A673 (cell line): Measurements from ENCODE around the gene GAK. TPM values are rescaled to one million over a fixed set of nuclear protein-coding genes. Genes with fewer than 3 reads are reported as not detected.

Source experiments
- BruUV-seq: library from RNA; stranded (reverse); fragments of 400-500 nt; replicated peaks from 2 replicates; lab custom pipeline; 2021; lab: Mats Ljungman, UMichigan
- CTCF ChIA-PET: fragments of 300-600 bp; sonication (Branson Sonifier 250); formaldehyde crosslinking; loops from one replicate; lab custom pipeline; 2022; ENCODE audit warnings: antibody characterized with exemption; lab: Charles Lee
- POLR2A ChIA-PET: fragments of 300-600 bp; sonication (Branson Sonifier 250); formaldehyde crosslinking; loops from one replicate; lab custom pipeline; 2022; ENCODE audit warnings: antibody characterized with exemption; ENCODE audit not compliant: low non-redundant PET; lab: Charles Lee
- DNase-seq: peaks from one replicate; pipeline ENCODE4 v3.0.0-alpha.2; 2015; ENCODE audit warnings: low spot score
- H3K27ac ChIP-seq: fragments of 200-600 bp; sonication (generic); 2 replicates; pipeline ENCODE4 v1.5.1; 2016; ENCODE audit warnings: mixed run types, low read depth, mild to moderate bottlenecking, mixed read lengths, antibody characterized with exemption, low read length; ENCODE audit not compliant: poor library complexity, severe bottlenecking
- H3K27me3 ChIP-seq: fragments of 200-600 bp; sonication (generic); replicated peaks from 2 replicates; pipeline ENCODE4 v1.6.1; 2017; ENCODE audit warnings: mixed run types, low read depth, mild to moderate bottlenecking, mixed read lengths, antibody characterized with exemption, low read length; ENCODE audit not compliant: insufficient read depth, poor library complexity
- H3K36me3 ChIP-seq: fragments of 200-600 bp; sonication (generic); 2 replicates; pipeline ENCODE4 v1.6.1; 2016; ENCODE audit warnings: mixed run types, mild to moderate bottlenecking, mixed read lengths, antibody characterized with exemption, low read length; ENCODE audit not compliant: insufficient read depth, poor library complexity, severe bottlenecking
- H3K4me1 ChIP-seq: fragments of 200-600 bp; sonication (generic); 2 replicates; pipeline ENCODE4 v1.6.1; 2017; ENCODE audit warnings: mixed run types, mild to moderate bottlenecking, mixed read lengths, antibody characterized with exemption, low read length; ENCODE audit not compliant: insufficient read depth, poor library complexity, severe bottlenecking
- H3K4me3 ChIP-seq: fragments of 200-600 bp; sonication (generic); 2 replicates; pipeline ENCODE4 v1.5.1; 2016; ENCODE audit warnings: low read depth, mixed run types, mild to moderate bottlenecking, mixed read lengths, low read length; ENCODE audit not compliant: poor library complexity, severe bottlenecking
- H3K9me3 ChIP-seq: fragments of 200-600 bp; sonication (generic); 2 replicates; pipeline ENCODE4 v1.6.1; 2016; ENCODE audit warnings: mixed run types, low read depth, mild to moderate bottlenecking, mixed read lengths, antibody characterized with exemption, low read length; ENCODE audit not compliant: poor library complexity, severe bottlenecking
- CTCF ChIP-seq: fragments of 300-800, 200-600 bp; sonication (generic); conservative IDR thresholded peaks from 2 replicates; pipeline ENCODE4 v1.5.1; 2017; ENCODE audit warnings: low read depth, mild to moderate bottlenecking, antibody characterized with exemption, low read length, moderate library complexity, mixed read lengths
- EZH2 ChIP-seq: fragments of 200-600 bp; sonication (generic); IDR thresholded peaks from 2 replicates; pipeline ENCODE4 v1.6.1; 2017; ENCODE audit warnings: borderline replicate concordance, low read depth, mild to moderate bottlenecking, mixed read lengths, antibody characterized with exemption, low read length; ENCODE audit not compliant: poor library complexity, severe bottlenecking
- intact Hi-C: fragments of 100-400 bp; cut with micrococcal nuclease; formaldehyde crosslinking; loops from one replicate; pipeline ENCODE4 v1.10.0; 2022; ENCODE audit not compliant: unreplicated experiment
- total RNA-seq: library from RNA; stranded (reverse); gene quantifications from 2 replicates; pipeline ENCODE4 v1.2.3, GENCODE V29; 2021

GAK gene
- total RNA-seq, 1 experiment from 2014 or later = 96.2 TPM

- no peak for TF ChIP-seq CTCF
- no peak for TF ChIP-seq EZH2
- no peak for DNase-seq
- Histone ChIP-seq H3K27ac (no peak overlapping the region), H3K36me3 (peaks cover 2% of the 10 kb centered on the region), H3K27me3 (no peaks in the 10 kb centered on the region), H3K4me1 (peaks cover 9% of the 10 kb centered on the region), H3K9me3 (no peaks in the 10 kb centered on the region), H3K4me3 (no peak overlapping the region)
- intact Hi-C loops = no loop called here
- BruUV-seq = no TSS peak
- ChIA-PET POLR2A (no interaction called here), CTCF (no interaction called here)
Observed at GRCh38 chr4:869776-870175, 62.3 kb downstream of the GAK start.

- TF ChIP-seq CTCF (no peak), EZH2 (no peak)
- CTCF ChIA-PET = no interaction called here
Observed at GRCh38 chr4:868421-868820, 63.7 kb downstream of the GAK start.

GRCh38 chr4:867526-868250 lies 64.4 kb downstream of the GAK start:
- Histone ChIP-seq H3K27ac (peak overlapping the region; percentile 54), H3K36me3 (peaks cover 3% of the 10 kb centered on the region), H3K4me1 (peaks cover 9% of the 10 kb centered on the region), H3K4me3 (no peak overlapping the region), H3K9me3 (no peaks in the 10 kb centered on the region), H3K27me3 (no peaks in the 10 kb centered on the region)
- POLR2A ChIA-PET = no interaction called here
- no TSS peak for BruUV-seq
- intact Hi-C loops = no loop called here
- no peak for DNase-seq
- TF ChIP-seq EZH2 (no peak), CTCF (no peak)
- CTCF ChIA-PET = no interaction called here

More at GRCh38 chr4:868421-868820, 63.7 kb downstream of the GAK start:
- Histone ChIP-seq H3K4me1 (peaks cover 9% of the 10 kb centered on the region), H3K27ac (no peak overlapping the region), H3K4me3 (no peak overlapping the region), H3K27me3 (no peaks in the 10 kb centered on the region), H3K9me3 (no peaks in the 10 kb centered on the region), H3K36me3 (peaks cover 1% of the 10 kb centered on the region)
- DNase-seq = no peak
- no TSS peak for BruUV-seq
- intact Hi-C loops = no loop called here
- POLR2A ChIA-PET = no interaction called here
